ENCODE measurements around the gene ZNF41.
"Not testable (repeated sequence)": the region's sequence is repeated elsewhere in the genome, so short reads cannot be mapped to it uniquely, and the experiment has no call there.

The ZNF41 gene

GRCh38 chrX:47482512-47483305 lies at the start of gene ZNF41:
Gene ZNF41 (minus strand): TSS chrX:47483222. CDS start chrX:47467481, 15,741 bp downstream.
- DNase-seq (ENCODE audit: low read depth in 2 of 2) = peak; percentile 61 to 63

- DNase-seq (ENCODE audit: low read depth in 2 of 2) = no peak
Observed at GRCh38 chrX:47530049-47530448, 47.0 kb upstream of the ZNF41 start.

DNA sequence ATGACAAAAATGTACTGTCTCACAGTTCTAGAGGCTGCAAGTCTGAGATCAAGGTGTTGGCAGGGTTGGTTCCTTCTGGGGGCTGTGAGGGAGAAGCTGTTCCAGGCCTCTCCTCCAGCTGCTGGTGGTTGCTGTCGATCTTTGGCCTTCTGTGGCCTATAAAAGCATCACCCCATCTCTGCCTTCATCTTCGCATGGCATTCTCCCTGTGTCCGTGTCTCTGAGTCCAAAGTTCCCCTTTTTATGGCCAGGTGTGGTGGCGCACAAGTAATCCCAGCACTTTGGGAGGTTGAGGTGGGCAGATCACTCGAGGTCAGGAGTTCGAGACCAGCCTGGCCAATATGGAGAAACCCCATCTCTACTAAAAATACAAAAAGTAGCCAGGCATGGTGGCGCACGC lies 46.5 kb upstream of the ZNF41 start:
- DNase-seq (ENCODE audit: low read depth in 2 of 2) = no peak

DNA sequence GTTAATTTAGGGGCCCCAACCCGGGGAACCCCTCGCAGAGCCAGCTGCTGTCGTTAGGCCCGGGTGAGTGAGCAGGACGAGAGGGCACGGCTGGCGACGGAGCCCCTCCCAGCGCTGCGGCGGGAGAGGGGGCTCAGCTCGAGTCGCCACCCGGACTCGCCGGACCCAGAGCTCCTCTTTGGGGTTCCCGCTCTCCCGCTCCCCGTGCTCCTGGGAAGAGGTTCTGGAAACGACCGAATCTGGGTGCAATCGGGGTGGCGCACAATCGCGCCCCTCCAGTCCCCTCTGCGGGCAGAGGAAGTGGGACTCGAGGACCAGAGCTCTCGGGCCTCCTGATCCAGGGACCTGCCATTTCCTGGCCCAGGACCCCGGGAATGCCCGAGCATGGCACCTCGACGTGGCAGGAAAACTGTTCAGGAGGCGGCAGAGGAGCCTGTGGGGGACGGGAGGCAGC lies 40.7 kb upstream of the ZNF41 start:
- DNase-seq (ENCODE audit: low read depth in 2 of 2) = no peak

DNA sequence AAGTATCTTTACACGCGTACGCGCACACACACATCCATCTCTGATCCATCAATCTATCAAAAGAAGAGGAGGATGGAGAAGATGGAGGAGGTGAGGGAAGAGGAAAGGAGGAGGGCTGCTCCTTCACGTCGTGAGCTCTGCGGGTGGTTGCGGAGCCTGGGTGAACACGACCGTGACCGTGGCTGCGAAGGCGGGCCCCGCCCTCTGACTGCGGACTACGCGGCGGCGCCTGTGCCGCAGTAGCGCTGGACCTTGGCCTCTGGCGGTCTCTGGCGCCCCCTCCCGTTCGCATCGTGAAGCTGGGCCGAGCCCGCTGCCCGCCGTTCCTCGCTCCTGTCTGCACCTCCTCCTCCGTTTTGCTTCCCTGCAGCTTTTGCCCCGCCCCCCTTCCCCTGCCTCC lies 40.3 kb upstream of the ZNF41 start:
- DNase-seq (ENCODE audit: low read depth in 2 of 2) = peak; percentile 55 to 76

DNA sequence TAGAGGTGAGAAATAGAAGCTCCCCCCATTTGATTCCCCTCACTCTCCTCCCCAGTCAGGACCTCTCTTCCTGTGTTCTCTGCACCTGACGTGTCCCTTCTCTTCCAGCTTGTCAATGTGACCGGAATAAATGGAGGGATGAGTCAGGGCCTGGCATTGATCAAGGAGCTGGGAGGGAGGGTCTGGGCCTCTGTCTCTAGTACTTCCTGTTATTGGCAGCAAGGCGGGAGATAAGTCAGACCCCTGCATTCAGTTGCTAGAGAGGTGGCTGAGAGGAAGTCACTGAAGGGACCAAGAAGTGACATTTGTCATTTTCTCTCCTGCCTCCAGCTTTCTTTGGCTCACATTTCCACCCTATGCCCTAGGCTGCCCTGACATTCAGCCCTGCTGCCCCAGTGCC lies 35.1 kb upstream of the ZNF41 start:
- DNase-seq (ENCODE audit: low read depth in 2 of 2) = no peak

DNA sequence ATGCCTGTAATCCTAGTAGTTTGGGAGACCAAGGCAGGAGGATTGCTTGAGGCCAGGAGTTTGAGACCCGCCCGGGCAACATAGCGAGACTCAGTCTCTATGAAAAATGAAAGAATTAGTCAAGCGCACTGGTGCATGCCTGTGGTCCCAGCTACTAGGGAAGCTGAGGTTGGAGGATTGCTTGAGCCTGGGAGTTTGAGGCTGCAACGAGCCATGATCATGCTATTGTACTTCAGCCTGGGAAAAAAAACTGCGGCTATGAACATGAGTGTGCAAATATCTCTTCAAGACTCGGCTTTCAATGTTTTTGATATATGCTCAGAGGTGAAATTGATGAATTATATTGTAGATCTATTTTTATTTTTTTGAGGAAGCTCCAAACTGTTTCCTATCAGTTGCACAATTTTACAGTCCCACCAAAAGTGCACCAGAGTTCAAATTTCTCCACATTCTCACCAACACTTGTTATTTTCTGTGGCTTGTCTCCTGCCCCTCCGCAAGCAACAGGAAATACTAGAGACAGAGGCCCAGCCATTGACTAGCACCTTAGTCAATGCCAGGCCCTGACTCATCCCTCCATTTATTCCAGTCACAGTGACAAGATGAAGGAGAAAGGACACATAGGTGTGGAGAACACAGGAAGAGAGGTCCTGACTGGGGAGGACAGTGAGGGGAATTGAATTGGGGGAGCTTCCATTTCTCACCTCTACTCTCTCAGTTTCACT lies 33.1 kb upstream of the ZNF41 start:
- no peak for DNase-seq (ENCODE audit: low read depth in 2 of 2)

DNA sequence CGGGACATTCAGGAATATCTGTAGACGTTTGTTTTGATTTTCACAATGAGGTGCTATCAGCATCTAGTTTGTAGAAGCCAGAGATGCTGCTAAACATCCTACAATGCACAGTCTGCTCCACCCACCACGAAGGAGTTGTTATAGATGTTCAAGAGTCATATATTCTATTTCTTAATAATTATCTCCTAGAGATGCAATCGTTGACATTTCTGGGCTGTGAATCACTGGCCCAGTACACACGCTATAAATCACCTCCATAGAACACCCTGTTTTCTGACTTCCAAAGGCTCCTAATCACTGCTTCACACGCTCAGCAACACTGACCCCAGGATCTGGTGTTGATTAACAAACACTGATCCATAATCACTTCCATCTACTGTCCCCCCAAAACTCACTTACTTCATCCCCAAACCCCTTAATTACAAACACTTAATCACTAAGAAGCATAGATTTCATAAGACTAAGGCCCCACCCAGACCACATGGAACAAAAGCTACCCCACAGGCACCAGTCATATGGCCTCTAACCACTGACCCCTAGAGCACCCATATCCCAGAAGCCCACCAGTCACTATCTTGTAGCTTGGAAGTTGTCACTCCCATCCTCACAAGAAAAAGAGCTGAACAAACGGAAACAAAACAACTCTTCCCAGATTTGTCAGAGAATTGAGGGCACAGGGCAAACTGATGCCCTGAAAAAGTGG lies 31.7 kb upstream of the ZNF41 start:
- no peak for DNase-seq (ENCODE audit: low read depth in 2 of 2)

- DNase-seq (ENCODE audit: low read depth in 2 of 2) = not testable (repeated sequence)
Observed at GRCh38 chrX:47513034-47513965, 30.3 kb upstream of the ZNF41 start.

DNA sequence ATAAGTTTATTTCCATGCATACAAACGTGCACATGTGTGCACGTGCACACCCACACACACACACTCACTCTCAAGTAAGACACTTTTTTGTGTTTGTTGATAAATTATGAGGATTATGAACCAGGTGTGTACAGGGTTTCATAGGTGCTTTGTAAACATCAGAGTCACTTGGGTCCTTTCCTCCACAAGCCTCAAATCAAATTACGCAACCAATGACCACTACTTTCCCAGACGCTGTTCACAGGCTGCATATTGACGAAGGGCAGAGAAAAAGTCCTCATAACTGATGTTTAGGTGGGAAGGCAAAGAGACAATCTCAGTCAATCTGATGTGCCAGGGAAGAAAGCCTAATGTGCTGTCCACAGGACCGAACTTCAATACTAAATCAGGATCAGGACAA lies 29.4 kb upstream of the ZNF41 start:
- DNase-seq (ENCODE audit: low read depth in 2 of 2) = not testable (repeated sequence)

DNA sequence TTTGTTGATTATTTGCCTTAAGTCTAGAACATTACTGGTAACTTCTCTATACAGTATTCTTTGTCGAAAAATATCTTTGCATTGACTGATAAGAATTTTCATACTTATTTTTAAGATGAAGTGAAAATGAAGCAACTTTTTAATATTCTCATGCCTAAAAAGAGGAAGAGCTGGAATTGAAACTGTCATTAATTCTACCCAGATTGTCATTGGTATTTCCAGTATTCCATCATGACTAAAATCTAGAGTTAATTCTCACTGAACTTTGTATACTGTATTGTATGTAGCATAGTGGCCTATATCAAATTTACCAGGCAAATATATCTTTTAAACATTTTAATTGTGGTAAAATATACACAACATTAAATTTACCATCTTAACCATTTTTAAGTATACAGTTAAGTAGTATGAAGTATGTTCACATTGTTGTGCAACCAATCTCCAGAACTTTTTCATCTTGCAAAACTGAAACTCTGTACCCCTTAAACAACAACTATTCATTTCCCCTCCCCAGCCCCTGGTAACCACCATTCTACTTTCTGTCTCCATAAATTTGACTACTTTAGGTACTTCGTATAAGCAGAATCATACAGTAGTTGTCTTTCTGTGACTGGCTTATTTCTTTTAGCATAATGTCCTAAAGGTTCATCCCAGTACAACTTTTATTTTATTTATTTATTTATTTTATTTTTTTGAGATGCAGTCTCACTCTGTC lies 24.3 kb upstream of the ZNF41 start:
- no peak for DNase-seq (ENCODE audit: low read depth in 2 of 2)

DNA sequence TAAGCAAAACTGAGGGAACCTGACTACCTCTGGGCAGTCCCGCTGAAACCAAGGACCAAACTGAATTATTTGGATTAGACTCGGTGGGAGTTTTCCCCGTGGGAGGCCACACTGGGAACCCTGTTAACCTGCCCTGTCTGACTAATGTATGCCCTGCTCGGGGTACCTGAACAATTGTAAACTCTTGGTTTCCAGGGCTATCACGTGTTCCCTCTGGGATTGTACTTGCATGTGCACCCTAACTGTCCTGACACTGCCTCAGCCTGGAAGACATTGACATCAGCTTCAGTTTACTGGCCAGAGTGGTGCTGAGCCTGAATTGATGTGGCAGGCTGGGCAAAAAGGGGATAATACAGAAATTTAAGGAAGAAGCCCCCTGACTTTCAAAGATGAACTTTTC lies 20.1 kb upstream of the ZNF41 start:
- no peak for DNase-seq (ENCODE audit: low read depth in 2 of 2)

GRCh38 chrX:47502316-47503125 lies 19.5 kb upstream of the ZNF41 start:
- no peak for DNase-seq (ENCODE audit: low read depth in 2 of 2)

DNA sequence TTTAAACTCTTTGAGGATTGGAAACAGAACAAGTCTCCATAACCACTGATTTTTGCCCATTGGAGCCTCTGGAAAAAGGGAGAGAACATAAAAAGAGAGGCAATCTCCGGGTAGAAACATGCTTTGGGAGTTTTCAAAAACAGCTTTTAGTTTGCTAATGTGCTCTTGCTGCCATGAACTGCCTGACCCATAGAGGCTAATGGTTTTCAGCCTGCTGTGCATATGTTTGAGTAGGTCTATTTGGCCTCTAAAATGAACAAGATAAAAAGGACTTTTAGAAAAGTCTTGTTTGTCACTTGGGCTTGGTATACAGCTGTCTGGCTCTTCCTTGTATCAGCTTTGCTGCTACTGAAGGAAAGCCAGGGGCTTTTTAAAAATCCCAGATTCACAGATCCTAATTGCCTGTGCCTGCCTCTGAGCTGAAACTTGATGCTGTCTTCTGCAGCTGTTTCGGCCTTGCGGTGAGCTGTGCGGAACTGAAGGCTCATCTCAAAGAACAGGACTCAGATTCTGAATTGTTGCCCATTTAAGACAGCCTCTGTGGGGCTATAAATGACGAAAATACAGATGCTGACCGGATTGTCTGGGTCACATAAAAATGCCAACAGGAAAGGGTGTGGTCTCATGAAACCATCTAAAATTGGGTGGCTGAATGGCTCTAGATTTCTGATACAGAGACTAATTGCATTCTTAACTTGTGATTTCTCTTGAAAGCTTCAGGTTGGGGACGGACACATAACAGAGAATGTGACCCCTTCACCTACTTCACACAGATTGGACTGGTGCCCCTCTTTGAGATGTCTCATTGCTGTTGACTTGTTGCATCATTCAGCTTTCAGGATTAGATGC lies 18.4 kb upstream of the ZNF41 start:
- no peak for DNase-seq (ENCODE audit: low read depth in 2 of 2)

- no peak for DNase-seq (ENCODE audit: low read depth in 2 of 2)
Observed at GRCh38 chrX:47500554-47500953, 17.5 kb upstream of the ZNF41 start.

GRCh38 chrX:47499293-47499692 lies 16.3 kb upstream of the ZNF41 start:
- DNase-seq (ENCODE audit: low read depth in 2 of 2) = no peak

- no peak for DNase-seq (ENCODE audit: low read depth in 2 of 2)
Observed at GRCh38 chrX:47498411-47498810, 15.4 kb upstream of the ZNF41 start.

DNA sequence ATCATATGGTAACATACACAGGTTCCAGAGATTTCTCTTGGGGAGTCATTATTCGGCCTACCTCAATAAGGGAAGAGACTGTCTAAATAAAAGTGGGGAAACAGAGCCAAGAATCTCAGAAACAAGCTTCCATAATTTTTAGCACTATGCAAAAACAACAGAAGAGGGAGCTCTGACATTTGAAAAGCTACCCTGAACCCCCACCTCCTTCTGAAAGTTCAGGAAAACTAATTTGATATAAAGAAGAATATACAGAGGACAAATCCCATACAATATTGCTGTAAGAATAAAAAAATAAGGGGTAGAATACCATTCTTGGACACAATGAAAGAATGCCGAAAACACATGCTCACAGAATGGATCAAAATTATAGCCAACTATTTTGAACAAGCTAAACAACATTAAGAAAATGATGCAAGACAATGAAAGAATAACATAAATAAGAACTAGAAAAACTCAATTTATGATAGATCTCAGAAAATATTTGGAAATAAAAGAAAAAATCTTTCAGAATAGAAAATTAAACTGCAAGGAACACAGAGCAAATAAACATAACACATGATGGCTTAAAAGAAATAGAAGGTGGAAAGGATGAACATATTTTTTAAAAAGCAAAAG lies 14.4 kb upstream of the ZNF41 start:
- DNase-seq (ENCODE audit: low read depth in 2 of 2) = no peak
